EH (cell line): ENCODE measurements around the gene SYT14.
A peak's percentile ranks its signal among the peaks of the same experiment; 100 is the strongest.
"Not testable (repeated sequence)": the region's sequence is repeated elsewhere in the genome, so short reads cannot be mapped to it uniquely, and the experiment has no call there.

Experiments used
- DNase-seq: peaks from one replicate; pipeline ENCODE4 v3.0.0-alpha.2; 2015; ENCODE audit warnings: low read depth

Gene SYT14

DNA sequence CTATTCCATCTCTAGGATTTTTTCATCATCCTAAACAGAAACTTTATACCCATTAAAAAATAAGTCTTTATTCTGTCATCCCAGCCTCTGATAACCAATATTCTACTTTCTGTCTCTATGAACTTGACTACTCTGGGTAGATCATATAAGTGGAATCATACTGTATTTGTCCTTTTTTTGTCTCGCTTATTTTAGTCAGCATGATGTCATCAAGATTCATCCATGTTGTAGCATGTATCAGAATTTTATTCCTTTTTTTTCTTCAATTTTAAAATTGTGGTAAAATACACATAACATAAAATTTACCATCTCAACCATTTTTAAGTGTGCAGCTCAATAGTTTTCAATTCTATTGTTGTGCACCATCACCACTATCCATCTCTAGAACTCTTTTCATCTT, 90.0 kb downstream of the SYT14 start:
- no peak for DNase-seq

DNA sequence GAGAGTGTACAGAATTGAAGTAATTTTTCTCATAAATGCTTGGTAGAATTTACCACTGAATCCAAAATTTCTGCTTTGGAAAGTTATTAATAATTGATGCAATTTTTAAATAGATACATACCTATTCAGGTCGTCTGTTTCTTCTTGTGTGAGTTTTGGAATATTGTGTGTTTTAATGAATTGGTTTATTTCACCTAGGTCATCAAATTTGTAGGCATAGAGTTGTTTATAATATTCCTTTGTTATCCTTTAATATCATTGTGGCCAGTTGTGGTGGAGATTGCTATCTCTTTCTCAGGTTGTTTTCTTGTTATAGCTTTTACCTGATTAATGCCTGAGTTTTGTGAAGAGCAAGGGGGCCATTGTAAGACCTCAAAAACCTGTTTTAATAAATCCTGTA, 93.5 kb downstream of the SYT14 start:
- DNase-seq = no peak

DNA sequence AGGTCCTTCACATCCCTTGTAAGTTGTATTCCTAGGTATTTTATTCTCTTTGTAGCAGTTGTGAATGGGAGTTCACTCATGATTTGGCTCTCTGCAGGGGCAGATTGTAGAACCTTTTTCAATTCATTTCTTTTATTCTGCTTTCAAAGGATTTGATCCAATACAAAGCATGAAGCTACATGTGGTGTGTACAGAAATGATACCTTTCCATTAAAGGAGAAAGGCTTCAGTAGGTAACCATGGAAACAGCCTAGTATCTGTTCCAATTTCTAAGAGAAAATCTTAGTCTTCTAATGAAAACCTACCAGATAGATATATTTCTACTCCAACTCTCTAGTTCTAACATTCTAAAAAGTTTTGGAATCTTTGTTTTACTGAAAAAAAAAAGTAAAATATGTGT, 105.0 kb downstream of the SYT14 start:
- no peak for DNase-seq

DNA sequence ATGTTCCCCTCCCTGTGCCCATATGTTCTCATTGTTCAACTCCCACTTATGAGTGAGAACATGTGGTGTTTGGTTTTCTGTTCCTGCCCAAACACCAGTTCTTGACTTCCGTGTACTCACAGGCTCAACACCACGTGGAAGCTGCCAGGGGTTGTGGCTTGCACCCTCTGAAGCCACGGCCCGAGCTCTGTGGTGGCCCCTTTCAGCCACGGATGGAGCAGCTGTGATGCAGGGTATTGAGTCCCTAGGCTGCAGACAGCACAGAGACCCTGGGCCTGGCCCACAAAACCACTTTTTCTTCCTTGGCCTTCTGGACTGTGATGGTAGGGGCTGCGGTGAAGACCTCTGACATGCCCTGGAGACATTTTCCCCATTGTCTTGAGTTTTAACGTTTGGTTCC, 111.6 kb downstream of the SYT14 start:
- DNase-seq = peak; percentile 20

DNA sequence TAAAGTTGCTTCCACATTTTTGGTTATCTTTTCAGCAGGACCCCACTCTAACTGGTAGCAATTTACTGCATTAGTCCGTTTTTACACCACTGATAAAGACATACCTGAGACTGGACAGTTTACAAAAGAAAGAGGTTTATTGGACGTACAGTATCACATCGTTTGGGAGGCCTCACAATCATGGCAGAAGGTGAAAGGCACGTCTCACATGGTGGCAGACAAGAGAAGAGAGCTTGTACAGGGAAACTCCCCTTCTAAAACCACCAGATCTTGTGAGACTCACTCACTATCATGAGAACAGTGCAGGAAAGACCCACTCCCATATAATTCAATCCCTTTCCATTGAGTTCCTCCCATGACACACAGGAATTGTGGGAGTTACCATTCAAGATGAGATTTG, 112.5 kb downstream of the SYT14 start:
- not testable (repeated sequence) for DNase-seq

DNA sequence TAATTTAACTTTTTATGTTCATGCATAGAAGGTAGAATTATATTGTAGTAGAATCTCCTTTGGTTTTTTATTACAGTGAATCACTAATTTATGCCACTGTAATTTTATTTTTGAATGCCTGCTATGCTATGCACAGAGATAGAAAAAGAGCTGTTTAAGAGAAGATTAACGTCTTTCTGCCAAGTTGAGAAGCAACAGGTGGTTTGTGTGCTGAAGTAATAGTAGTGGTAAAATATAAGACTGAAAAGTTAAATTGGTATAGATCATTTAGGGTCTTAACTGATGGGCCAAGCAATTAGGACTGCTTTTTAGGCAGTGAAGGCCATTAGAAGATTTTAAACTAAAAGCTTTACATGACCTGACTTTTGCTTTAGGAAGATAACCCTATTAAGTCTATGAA, 115.1 kb downstream of the SYT14 start:
- no peak for DNase-seq

DNA sequence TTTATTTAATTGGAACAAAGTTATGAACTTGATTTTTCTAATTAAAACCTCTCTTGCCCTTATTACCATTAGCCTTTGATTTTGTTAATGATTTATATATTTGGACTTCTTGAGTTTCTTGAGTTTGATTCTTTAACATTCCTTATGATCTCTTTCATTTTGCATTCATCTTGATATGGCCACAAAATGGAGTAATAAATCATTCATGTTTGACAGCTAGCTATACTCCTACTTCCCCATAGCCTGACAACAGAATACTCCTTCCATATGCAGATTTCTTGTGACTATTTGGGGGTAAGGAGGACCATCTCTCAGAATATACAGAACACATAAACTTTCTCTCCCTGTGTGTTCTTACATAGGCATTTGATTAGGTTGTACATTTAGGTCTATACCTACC, 119.6 kb downstream of the SYT14 start:
- no peak for DNase-seq

DNA sequence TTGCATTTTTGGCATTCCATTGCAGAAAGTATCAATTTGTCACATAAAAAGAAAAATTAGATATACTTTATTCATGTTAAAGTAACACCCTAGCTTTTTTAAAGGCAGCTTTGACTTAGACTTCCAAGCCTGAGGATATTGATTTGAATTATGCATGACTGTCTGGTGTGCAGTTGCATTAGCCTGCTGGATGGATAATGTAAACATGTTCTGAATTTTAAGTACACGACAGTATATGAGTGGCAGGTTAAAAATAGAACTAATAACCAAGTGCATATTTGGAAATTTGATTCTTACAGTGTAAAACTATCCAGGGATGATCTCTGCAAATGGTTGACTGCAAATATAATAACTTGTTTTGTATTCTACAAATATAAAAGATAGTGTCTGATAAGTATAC, 124.0 kb downstream of the SYT14 start:
- DNase-seq = no peak

DNA sequence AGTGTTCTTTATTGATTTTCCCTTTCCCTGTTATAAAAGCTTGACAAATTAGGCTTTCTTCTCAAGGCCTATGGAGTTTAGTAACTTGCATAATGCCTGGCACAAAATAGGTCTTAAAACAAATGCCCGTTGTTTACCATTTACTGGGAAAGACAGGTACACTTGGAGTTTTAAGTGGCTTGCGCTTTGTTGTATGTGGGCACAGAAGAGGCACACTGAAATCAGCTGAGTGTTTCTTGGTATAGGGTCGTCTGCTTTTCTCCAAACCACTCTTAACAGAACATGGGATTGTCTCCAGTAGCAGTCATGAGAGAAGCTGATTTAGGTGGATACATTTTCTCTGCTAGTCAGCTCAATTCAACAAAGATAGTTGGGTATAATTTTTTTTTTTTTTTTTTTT, 132.5 kb downstream of the SYT14 start:
- no peak for DNase-seq

DNA sequence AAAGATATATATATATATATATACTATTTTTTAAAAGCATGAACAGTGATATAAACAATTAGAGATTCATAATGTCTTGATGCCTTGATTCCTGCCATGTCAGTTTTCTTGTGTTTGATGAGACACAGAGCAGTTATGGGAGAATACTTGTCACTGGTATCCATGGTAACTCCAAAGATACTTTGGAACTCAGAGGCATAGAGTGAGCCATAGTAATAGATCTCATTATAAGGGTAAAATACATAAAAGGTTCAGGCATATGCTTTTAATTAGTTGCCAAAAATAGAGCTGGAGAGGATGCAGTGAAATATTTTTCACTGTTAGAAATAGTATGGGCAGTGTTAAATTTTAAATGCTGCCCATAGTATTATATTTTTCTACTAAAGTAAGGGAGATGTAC, 134.1 kb downstream of the SYT14 start:
- DNase-seq = peak; percentile 62

DNA sequence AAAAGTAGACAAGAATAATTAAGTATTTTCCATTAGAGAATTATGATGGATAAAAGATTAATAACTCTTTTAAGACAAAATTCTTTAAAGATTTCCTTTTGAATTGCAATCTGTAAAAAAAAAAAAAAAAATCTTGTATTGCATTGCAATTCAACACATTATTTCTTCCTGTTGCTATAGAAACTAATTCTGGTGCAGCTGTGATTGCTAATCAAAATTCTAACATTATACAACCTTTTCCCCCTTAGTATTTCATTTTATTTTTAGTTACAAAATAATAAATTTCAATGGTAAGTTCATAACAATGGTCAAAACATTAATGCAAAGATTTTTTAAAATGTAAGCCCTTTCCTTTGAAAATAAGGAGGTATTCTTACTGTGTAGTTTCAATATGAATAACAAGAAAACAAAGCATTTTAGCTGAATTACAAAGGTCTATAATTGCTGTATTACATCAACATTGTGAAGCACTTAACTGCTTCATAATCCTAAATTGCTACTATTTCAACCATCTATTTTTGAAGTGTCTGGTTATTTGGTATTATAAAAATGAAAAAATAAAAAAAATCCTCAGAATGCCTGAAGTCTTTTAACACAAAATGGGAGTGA, 135.0 kb downstream of the SYT14 start:
- DNase-seq = no peak

DNA sequence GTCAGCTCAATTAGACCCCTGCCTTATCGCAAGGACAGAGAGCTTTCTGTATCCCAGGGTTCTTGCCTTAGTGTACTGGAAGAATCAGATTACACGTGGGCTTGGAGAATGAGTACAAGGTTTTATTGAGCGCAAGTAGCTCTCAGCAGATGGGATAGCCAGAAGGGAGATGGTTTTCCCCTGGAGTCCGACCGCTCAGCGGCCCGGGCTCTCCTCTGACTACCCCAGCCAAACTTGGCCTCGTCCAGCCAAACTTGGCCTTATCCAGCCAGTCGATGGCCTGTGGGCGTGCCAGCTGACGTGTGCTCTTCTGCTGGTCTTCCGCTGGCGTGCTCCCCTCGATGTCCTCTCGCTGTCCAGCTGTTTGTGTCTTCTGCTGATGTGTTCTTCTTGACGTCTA, 136.9 kb downstream of the SYT14 start:
- DNase-seq = no peak

DNA sequence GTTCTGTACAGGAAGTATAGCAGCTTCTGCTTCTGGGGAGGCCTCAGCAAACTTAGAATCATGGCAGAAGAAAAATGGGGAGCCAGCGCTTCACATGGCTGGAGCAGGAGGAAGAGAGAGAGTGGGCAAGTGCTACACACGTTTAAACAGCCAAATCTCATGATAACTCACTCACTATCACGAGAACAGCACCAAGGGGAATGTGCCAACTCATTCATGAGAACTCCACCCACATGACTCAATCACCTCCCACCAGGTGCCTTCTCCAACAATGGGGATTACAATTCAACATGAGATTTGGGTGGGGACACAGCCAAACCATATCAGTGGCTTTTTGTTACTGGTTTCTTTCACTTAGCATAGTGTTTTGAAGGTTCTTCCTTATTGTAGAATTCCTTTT, 138.6 kb downstream of the SYT14 start:
- DNase-seq = no peak

DNA sequence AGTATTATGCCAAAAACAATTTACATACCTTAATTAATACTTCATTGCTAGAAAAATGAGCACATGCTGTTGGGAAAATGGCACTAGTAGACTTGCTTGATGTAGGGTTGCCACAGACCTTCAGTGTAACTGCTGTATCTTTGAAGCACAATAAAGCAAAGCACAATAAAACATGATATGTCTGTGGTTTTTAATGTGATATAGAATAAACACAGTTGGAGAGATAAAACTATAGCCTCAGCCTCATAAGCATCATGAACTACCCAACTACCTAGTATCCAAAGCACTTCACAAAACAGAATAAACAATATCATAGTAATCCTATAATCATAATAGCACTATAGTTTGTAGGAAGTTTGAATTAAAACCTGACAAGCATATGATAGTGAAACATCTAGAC, 143.5 kb downstream of the SYT14 start:
- no peak for DNase-seq

DNA sequence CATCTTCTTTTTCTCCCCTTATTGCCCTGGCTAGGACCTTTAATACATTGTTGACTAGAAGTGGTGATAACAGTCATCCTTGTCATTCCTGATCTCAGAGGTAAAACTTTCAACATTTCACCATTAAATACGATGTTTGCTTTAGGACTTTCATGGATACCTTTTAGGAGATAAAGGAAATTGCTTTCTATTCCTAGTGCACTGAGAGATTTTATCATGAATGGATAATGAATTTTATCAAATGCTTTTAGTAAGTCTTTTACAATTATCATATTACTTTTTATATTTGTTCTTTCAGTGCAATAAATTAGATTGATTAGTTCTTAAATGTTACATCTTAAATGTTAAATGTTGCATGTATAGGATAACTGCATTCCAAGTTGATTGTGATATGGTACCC, 147.3 kb downstream of the SYT14 start:
- DNase-seq = no peak

DNA sequence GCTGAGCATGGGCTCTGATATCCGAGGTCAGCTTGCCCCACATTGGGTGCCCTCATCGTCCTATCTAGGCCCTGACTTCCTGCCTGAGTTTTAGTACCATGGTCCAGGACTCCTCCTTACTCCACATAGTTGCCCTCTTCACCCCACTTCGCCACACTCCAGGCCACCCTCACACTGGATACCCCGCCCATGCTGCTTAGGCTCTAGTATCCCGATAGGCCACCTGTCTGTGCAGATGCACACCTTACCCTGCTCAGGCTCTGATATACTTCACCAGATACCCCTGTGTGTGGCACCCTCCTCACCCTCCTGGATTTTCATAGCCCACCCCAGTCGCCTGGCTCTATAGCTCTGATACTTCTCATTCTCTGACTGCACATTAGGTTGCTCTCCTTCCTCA, 149.0 kb downstream of the SYT14 start:
- no peak for DNase-seq

DNA sequence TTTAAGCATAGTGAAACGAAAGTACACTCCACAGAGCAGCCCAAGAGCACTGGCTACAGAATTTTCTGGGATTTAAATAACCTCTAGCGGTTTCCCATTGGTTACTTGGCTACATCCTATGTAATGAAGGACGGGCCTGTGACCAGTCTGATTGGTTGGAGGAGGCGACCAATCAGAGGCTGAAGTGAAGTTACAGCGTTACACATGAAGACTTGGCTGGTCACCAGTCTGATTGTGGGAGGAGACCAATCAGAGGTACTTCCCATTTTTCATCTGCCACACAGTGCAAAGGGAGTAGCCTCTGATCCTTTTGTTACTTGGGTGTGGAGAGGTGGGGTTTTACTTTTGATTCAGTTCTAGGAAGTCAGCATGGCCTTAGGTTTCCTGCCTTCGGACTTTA, 151.8 kb downstream of the SYT14 start:
- DNase-seq = no peak

DNA sequence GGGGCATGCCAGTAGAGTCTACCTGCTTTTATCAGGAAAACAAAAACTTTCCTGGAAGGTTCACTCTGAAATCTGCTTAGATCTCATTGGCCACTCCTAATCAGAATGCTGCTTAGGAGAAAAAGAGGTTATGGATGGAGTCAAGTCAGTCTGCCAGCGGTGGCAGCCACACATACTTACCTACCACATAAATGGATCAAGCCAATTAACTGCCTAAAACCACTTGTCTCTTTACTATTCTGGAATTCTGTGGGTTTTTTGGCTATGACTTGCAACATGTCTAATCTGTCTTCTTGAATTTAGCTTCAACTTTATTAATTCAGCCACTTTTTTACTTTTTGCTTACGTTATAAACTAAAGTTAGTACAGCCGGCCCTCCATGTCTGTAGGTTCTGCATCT, 154.3 kb downstream of the SYT14 start:
- no peak for DNase-seq

DNA sequence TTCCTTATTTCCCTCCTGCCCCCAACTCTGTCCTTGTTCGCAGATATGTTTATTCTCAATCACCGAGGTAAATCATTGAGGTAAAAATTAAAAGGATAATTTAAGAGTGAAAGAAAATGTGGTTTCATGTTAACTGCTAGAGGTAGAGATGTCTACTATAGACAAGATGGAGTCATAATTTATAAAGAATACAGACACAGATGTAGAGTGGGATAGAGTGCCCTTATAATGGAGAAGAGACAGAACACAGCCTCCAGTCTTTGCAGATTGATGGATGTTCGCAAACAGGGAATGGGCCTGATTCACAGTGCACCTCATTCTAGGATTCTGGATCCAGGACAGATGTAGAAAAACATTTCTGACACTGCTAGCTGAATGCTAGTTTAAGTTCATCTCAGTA, 155.4 kb downstream of the SYT14 start:
- no peak for DNase-seq

DNA sequence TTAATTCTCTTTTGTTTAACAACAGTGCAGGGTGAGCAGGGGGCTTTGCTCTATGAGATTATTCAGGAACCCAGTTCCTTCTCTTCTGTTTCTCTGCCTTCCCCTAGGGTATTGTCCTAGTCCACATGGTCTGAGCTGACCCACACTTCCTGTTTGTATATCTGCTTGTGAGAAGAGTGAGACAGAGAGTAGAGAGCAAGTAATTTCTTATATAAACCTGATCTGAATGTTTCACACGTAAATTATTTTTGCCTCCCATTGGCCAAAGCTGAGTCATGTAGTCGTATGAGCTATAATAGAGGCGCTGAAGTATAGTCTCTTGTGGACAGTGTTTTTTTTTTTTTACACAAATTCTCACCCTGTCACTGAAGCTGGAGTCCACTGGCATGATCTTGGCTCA, 160.3 kb downstream of the SYT14 start:
- DNase-seq = peak; percentile 34

DNA sequence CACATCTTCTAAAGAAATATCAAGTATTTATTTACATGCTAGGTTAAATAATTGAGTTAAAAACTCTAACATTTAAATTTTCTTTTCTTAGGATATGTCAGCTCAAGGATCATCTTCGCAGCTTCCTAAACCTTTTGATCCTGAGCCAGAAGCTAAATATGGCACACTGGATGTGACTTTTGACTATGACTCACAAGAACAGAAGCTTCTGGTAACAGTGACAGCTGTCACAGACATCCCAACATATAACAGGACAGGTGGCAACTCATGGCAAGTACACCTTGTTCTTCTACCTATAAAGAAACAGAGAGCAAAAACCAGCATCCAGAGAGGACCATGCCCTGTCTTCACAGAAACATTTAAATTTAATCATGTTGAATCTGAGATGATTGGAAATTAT, 161.9 kb downstream of the SYT14 start:
- DNase-seq = no peak

DNA sequence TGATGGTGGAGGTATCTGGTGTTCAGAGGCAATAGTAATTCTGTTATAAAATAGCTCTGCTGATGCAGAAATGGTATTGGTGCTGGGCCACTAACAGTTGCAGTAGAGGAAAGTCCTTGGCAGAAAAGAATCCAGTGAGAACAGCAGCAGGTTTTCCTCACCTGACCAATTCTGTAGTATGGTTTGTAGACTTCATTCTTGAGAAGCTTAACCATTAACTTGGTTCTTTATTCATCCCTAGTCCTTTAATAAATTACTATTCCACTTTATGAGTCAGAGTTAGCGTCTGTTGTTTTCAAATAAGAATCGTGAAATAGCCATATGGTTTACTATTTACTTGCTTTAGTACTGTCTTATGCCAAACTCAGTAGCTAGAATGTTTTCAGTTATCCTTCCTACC, 166.1 kb downstream of the SYT14 start:
- DNase-seq = no peak

DNA sequence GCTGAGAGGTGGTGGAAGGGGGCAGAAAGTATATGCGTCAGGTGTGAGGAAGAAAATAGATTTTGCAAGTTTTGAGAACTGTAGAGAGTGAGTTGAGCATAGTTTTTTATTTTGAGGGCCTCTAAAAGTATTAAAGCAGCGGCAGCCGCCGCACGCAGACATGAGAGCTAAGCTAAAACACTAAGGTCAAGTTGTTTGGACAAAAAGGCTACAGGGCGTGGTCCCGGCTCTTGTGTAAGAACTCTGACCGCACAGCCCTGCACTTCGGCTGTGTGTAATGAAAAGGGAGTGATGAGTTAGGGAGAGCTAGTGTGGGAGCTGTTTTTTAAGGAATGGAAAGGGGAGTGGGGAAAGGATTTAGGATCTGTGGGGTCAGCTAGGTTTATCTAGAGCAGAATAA, 174.9 kb downstream of the SYT14 start:
- DNase-seq = not testable (repeated sequence)

DNA sequence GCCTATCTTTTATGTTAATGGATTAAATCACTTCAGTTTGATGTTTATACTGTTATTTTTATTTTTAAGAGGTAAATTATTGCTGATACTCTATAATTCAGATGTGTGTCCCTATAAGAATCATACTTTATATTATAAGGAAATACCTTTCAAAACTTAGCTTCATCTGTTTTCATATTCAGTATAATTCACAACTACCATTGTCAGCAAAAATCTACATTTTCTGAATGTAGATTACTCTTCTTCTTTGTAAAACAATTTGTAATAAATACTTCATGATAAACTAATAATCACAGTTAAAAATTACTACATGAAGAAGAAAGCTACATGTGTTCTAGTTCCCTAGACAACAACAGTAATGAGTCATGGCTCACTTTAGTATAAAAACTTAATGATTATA, 179.2 kb downstream of the SYT14 start:
- DNase-seq = no peak

DNA sequence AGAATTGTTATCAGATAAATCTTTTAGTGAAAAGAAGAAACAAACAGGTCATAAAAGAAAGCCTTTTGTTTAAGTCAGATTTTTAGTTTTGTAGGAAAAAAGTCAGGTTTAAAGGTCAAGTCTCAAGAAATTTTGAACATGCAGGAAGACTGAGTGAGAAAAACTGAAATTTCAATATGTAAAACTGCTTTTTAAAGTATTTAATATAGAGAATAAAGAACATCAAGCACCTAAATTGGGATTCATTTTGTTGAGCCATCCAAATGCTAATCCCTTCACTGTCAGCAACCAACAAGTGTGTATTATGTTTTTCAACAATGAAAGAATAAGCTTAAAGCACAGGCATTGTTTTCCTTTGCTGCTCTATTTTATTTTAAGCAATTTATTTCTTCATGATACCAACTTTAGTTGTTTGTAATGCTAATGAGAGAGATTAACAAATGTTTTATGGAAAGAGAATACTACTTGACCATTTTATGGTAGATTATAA, 179.7 kb downstream of the SYT14 start:
- DNase-seq = no peak
